ENCODE results near the gene VWF. TPM values are rescaled to one million over a fixed set of nuclear protein-coding genes. Genes with fewer than 3 reads are reported as not detected.

VWF gene
- polyA plus RNA-seq, 3 donors from 2014 or later = 0.10 to 0.16 TPM; not detected in 1

GRCh38 chr12:5923043-5923605 is 201.3 kb downstream of the VWF start:
- Mint-ChIP-seq H3K27ac (no peak overlapping the region), H3K4me3 (no peak overlapping the region), H3K36me3 (no peaks in the 10 kb centered on the region), H3K4me1 (no peaks in the 10 kb centered on the region), H3K9me3 (no peaks in the 10 kb centered on the region), H3K27me3 (ENCODE audit: low read depth in 3 of 3) (peaks cover 3 to 6% (median 6%) of the 10 kb centered on the region in 3 donors)
- no peak for DNase-seq

GRCh38 chr12:5921966-5922899 is 202.2 kb downstream of the VWF start:
- Mint-ChIP-seq H3K4me1 (no peaks in the 10 kb centered on the region), H3K36me3 (no peaks in the 10 kb centered on the region), H3K27ac (no peak overlapping the region), H3K27me3 (ENCODE audit: low read depth in 3 of 3) (peaks cover 3 to 6% (median 4%) of the 10 kb centered on the region in 3 donors), H3K4me3 (no peak overlapping the region), H3K9me3 (no peaks in the 10 kb centered on the region)
- DNase-seq = no peak

GRCh38 chr12:5921027-5921909 is 203.2 kb downstream of the VWF start:
- no peaks in the 10 kb centered on the region for H3K4me1 Mint-ChIP-seq
- no peaks in the 10 kb centered on the region for H3K9me3 Mint-ChIP-seq
- peaks cover 3 to 8% (median 4%) of the 10 kb centered on the region in 3 donors for H3K27me3 Mint-ChIP-seq (ENCODE audit: low read depth in 3 of 3)
- H3K36me3 Mint-ChIP-seq = no peaks in the 10 kb centered on the region
- no peak for DNase-seq
- H3K27ac Mint-ChIP-seq = no peak overlapping the region
- H3K4me3 Mint-ChIP-seq = no peak overlapping the region

GRCh38 chr12:5916785-5917290 is 207.6 kb downstream of the VWF start:
- Mint-ChIP-seq H3K4me1 (no peaks in the 10 kb centered on the region), H3K27ac (no peak overlapping the region), H3K4me3 (no peak overlapping the region), H3K36me3 (no peaks in the 10 kb centered on the region), H3K27me3 (ENCODE audit: low read depth in 3 of 3) (peaks cover 2 to 8% (median 3%) of the 10 kb centered on the region in 3 donors), H3K9me3 (no peaks in the 10 kb centered on the region)
- DNase-seq = no peak

GRCh38 chr12:5915511-5915910 is 209.0 kb downstream of the VWF start:
- no peaks in the 10 kb centered on the region for H3K36me3 Mint-ChIP-seq
- H3K4me3 Mint-ChIP-seq = no peak overlapping the region
- no peaks in the 10 kb centered on the region for H3K4me1 Mint-ChIP-seq
- H3K27me3 Mint-ChIP-seq (ENCODE audit: low read depth in 3 of 3) = peaks cover 1 to 8% (median 2%) of the 10 kb centered on the region in 3 donors
- DNase-seq = no peak
- H3K9me3 Mint-ChIP-seq = no peaks in the 10 kb centered on the region
- H3K27ac Mint-ChIP-seq = no peak overlapping the region

DNA sequence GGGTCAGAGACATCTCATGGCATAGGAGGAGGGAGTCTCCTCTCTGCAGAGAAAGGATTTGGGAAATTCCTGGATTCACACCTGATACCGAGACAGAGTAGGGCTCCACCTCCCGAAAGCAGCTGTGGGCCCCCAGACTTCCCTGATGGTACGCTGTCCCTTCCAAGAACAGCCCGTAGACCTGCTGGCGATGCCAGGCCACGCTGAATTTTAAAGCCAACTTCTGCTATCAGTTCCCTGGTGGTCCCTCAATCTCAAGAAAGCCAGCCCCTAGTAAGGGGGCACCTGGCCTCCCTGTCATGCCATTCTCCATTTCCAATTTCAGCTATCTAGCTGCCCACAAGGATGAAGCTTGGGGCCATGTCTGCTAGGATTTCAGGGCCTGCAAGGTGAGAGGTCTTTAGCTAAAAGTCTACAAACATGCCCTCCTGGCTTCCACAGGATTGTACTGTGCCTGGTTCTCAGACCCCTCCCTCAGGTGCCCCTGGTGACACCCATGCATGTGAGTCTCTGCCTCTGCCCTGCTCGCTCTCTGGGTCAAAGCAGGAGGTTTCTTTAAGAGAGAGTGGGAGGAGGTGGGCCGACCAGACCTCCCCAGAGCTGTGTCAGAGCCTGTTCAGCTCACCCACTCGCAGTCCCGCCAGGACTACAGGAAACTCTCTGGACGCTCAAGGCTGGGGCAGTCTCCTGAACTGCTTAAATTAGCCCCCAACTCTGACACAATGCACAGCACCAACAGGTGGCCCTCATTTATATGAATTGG is 209.9 kb downstream of the VWF start:
- no peaks in the 10 kb centered on the region for H3K36me3 Mint-ChIP-seq

GRCh38 chr12:5913387-5913786 is 211.1 kb downstream of the VWF start:
- Mint-ChIP-seq H3K27me3 (ENCODE audit: low read depth in 3 of 3) (peaks cover 0 to 8% (median 0%) of the 10 kb centered on the region in 3 donors), H3K9me3 (no peaks in the 10 kb centered on the region), H3K4me1 (no peaks in the 10 kb centered on the region), H3K27ac (no peak overlapping the region), H3K36me3 (no peaks in the 10 kb centered on the region), H3K4me3 (no peak overlapping the region)
- DNase-seq = no peak

More for the DNA sequence above, 209.9 kb downstream of the VWF start:
- no peak for DNase-seq
- no peak overlapping the region for H3K27ac Mint-ChIP-seq
- H3K9me3 Mint-ChIP-seq = no peaks in the 10 kb centered on the region
- no peak overlapping the region for H3K4me3 Mint-ChIP-seq
- H3K27me3 Mint-ChIP-seq (ENCODE audit: low read depth in 3 of 3) = peaks cover 0 to 8% (median 2%) of the 10 kb centered on the region in 3 donors
- no peaks in the 10 kb centered on the region for H3K4me1 Mint-ChIP-seq

GRCh38 chr12:5912437-5913334 is 211.8 kb downstream of the VWF start:
- Mint-ChIP-seq H3K36me3 (no peaks in the 10 kb centered on the region), H3K9me3 (no peaks in the 10 kb centered on the region), H3K27ac (no peak overlapping the region), H3K27me3 (ENCODE audit: low read depth in 3 of 3) (peaks cover 0 to 8% (median 0%) of the 10 kb centered on the region in 3 donors), H3K4me1 (no peaks in the 10 kb centered on the region), H3K4me3 (no peak overlapping the region)
- DNase-seq = no peak

- Mint-ChIP-seq H3K27ac (no peak overlapping the region), H3K4me1 (no peaks in the 10 kb centered on the region), H3K4me3 (no peak overlapping the region), H3K36me3 (no peaks in the 10 kb centered on the region), H3K9me3 (no peaks in the 10 kb centered on the region), H3K27me3 (ENCODE audit: low read depth in 3 of 3) (peaks cover 0 to 7% (median 0%) of the 10 kb centered on the region in 3 donors)
- no peak for DNase-seq
Measured at GRCh38 chr12:5912011-5912410, 212.5 kb downstream of the VWF start.

- no peaks in the 10 kb centered on the region for H3K4me1 Mint-ChIP-seq
- no peak overlapping the region for H3K4me3 Mint-ChIP-seq
- H3K36me3 Mint-ChIP-seq = no peaks in the 10 kb centered on the region
- no peak for DNase-seq
- H3K9me3 Mint-ChIP-seq = no peaks in the 10 kb centered on the region
- H3K27ac Mint-ChIP-seq = no peak overlapping the region
- peaks cover 0 to 6% (median 2%) of the 10 kb centered on the region in 3 donors for H3K27me3 Mint-ChIP-seq (ENCODE audit: low read depth in 3 of 3)
Measured at GRCh38 chr12:5910790-5911548, 213.5 kb downstream of the VWF start.

GRCh38 chr12:5909560-5909959 is 214.9 kb downstream of the VWF start:
- H3K36me3 Mint-ChIP-seq = no peaks in the 10 kb centered on the region
- H3K27me3 Mint-ChIP-seq (ENCODE audit: low read depth in 3 of 3) = peaks cover 0 to 6% (median 2%) of the 10 kb centered on the region in 3 donors
- no peak overlapping the region for H3K27ac Mint-ChIP-seq
- DNase-seq = no peak
- H3K9me3 Mint-ChIP-seq = no peaks in the 10 kb centered on the region
- H3K4me1 Mint-ChIP-seq = no peaks in the 10 kb centered on the region
- H3K4me3 Mint-ChIP-seq = no peak overlapping the region

- Mint-ChIP-seq H3K9me3 (no peaks in the 10 kb centered on the region), H3K4me3 (no peak overlapping the region), H3K27ac (no peak overlapping the region), H3K27me3 (ENCODE audit: low read depth in 3 of 3) (peaks cover 1 to 6% (median 6%) of the 10 kb centered on the region in 3 donors), H3K4me1 (no peaks in the 10 kb centered on the region), H3K36me3 (no peaks in the 10 kb centered on the region)
- DNase-seq = no peak
Measured at GRCh38 chr12:5908251-5908650, 216.2 kb downstream of the VWF start.

Measured in immature natural killer cell (primary cell).